Glutamatergic neuron (in vitro differentiated cells): ENCODE data around the gene CDC42SE2. TPM values are rescaled to one million over a fixed set of nuclear protein-coding genes. Genes with fewer than 3 reads are reported as not detected.

ENCODE experiments used
- DNase-seq: peaks from one replicate; pipeline ENCODE4 v3.0.0; 2022
- H3K27ac Mint-ChIP-seq: one replicate; pipeline ENCODE4 v1.8.0; 2020; ENCODE audit warnings: mild to moderate bottlenecking, mixed read lengths, inconsistent platforms; ENCODE audit not compliant: unreplicated experiment
- H3K27me3 Mint-ChIP-seq: one replicate; pipeline ENCODE4 v1.8.0; 2020; ENCODE audit warnings: mild to moderate bottlenecking, moderate library complexity, mixed read lengths, inconsistent platforms; ENCODE audit not compliant: unreplicated experiment
- H3K36me3 Mint-ChIP-seq: one replicate; pipeline ENCODE4 v1.8.0; 2020; ENCODE audit warnings: mild to moderate bottlenecking, mixed read lengths, inconsistent platforms; ENCODE audit not compliant: unreplicated experiment
- H3K4me1 Mint-ChIP-seq: one replicate; pipeline ENCODE4 v1.8.0; 2020; ENCODE audit warnings: mild to moderate bottlenecking, low read depth, mixed read lengths, inconsistent platforms; ENCODE audit not compliant: unreplicated experiment
- H3K4me3 Mint-ChIP-seq: one replicate; pipeline ENCODE4 v1.8.0; 2020; ENCODE audit warnings: mild to moderate bottlenecking, mixed read lengths, inconsistent platforms; ENCODE audit not compliant: unreplicated experiment
- H3K9me3 Mint-ChIP-seq: one replicate; pipeline ENCODE4 v1.8.0; 2020; ENCODE audit warnings: mild to moderate bottlenecking, moderate library complexity, mixed read lengths, inconsistent platforms; ENCODE audit not compliant: unreplicated experiment
- total RNA-seq: library from RNA; stranded (reverse); fragmentation: NEBNext Ultra II Directional; extraction: Animal tissue kit (Norgen Biotek cat#: 25700); gene quantifications from one replicate; pipeline ENCODE4 v1.2.1, GENCODE V29; 2021; ENCODE audit not compliant: unreplicated experiment
- TF ChIP-seq, protein P1 (sequence below): fragments of 200-600 bp; sonication (generic); IDR thresholded peaks from one replicate; pipeline ENCODE4 v1.5.0; 2021; ENCODE audit not compliant: partially characterized antibody, unreplicated experiment

CDC42SE2 gene
- total RNA-seq, 1 donor from 2014 or later: 15.5 TPM

GRCh38 chr5:131366428-131366827 is 102.6 kb downstream of the CDC42SE2 start:
- no peak overlapping the region for H3K27ac Mint-ChIP-seq
- peaks cover 2% of the 10 kb centered on the region for H3K27me3 Mint-ChIP-seq
- H3K9me3 Mint-ChIP-seq: no peaks in the 10 kb centered on the region
- TF ChIP-seq, protein P1, sequence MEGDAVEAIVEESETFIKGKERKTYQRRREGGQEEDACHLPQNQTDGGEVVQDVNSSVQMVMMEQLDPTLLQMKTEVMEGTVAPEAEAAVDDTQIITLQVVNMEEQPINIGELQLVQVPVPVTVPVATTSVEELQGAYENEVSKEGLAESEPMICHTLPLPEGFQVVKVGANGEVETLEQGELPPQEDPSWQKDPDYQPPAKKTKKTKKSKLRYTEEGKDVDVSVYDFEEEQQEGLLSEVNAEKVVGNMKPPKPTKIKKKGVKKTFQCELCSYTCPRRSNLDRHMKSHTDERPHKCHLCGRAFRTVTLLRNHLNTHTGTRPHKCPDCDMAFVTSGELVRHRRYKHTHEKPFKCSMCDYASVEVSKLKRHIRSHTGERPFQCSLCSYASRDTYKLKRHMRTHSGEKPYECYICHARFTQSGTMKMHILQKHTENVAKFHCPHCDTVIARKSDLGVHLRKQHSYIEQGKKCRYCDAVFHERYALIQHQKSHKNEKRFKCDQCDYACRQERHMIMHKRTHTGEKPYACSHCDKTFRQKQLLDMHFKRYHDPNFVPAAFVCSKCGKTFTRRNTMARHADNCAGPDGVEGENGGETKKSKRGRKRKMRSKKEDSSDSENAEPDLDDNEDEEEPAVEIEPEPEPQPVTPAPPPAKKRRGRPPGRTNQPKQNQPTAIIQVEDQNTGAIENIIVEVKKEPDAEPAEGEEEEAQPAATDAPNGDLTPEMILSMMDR: no peak
- no peaks in the 10 kb centered on the region for H3K4me1 Mint-ChIP-seq
- H3K4me3 Mint-ChIP-seq: no peak overlapping the region
- no peak for DNase-seq
- no peaks in the 10 kb centered on the region for H3K36me3 Mint-ChIP-seq

DNA sequence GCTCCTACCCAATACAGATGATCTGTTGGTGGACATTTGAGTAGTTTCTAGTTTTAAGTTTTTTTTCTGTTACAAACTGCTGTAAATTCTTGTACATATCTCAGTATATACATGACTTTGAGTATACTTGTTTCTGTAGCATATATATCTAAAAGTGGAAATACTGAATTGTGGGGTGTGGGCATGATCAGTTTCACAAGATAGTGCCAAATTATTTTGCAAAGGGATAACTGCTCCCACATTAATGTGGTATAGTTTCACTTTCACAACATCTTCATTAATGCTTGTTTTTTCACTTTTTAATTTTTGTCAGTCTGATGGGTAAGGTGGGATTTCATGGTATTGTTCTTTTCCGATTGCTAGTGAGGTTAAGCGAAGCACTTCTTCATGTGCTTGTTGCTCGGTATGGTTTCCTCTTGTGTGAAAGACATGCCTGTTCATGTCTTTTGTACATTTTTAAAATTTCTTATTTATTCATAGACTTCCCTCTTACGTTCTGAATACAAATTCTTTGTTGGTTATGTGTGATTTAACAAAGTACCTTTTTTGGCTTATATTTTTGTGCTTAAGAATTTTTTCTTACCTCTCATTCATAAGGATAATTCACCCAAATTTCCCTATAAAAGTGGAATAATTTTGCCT is 103.5 kb downstream of the CDC42SE2 start:
- H3K27ac Mint-ChIP-seq: no peak overlapping the region
- no peak for DNase-seq
- H3K36me3 Mint-ChIP-seq: no peaks in the 10 kb centered on the region
- H3K9me3 Mint-ChIP-seq: no peaks in the 10 kb centered on the region
- H3K4me1 Mint-ChIP-seq: no peaks in the 10 kb centered on the region
- H3K4me3 Mint-ChIP-seq: no peak overlapping the region
- TF ChIP-seq, protein P1: no peak
- peaks cover 2% of the 10 kb centered on the region for H3K27me3 Mint-ChIP-seq

GRCh38 chr5:131368866-131369265 is 105.0 kb downstream of the CDC42SE2 start:
- Mint-ChIP-seq H3K27ac (no peak overlapping the region), H3K4me3 (no peak overlapping the region), H3K36me3 (no peaks in the 10 kb centered on the region), H3K4me1 (no peaks in the 10 kb centered on the region), H3K9me3 (peaks cover 1% of the 10 kb centered on the region), H3K27me3 (peaks cover 2% of the 10 kb centered on the region)
- no peak for DNase-seq
- TF ChIP-seq, protein P1: no peak

- Mint-ChIP-seq H3K4me3 (no peak overlapping the region), H3K9me3 (peaks cover 1% of the 10 kb centered on the region), H3K36me3 (no peaks in the 10 kb centered on the region), H3K27ac (no peak overlapping the region), H3K4me1 (no peaks in the 10 kb centered on the region), H3K27me3 (no peaks in the 10 kb centered on the region)
- DNase-seq: no peak
- TF ChIP-seq, protein P1: no peak
These were observed 105.7 kb downstream of the CDC42SE2 start for GRCh38 chr5:131369558-131369957.

DNA sequence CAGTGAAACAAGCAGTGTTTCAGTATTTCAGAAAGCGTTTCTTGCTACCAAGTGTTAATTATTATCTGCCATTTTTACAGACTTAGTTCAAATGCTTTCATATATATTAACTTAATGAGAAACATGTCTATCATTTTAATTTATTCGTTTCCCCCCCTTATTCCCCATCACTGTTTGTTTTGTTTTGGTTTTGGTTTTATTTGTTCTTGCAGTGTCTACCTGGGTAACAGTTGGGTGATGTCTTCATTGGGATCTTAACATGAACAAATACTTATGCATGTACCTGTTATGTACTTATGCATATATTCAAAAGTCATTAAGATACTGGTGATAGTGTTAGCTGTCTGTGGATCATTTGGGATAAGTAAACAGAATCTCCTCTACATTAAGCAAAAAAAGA is 108.0 kb downstream of the CDC42SE2 start:
- Mint-ChIP-seq H3K36me3 (no peaks in the 10 kb centered on the region), H3K9me3 (peaks cover 6% of the 10 kb centered on the region), H3K4me1 (no peaks in the 10 kb centered on the region), H3K27me3 (peaks cover 2% of the 10 kb centered on the region), H3K4me3 (no peak overlapping the region), H3K27ac (no peak overlapping the region)
- TF ChIP-seq, protein P1: no peak
- DNase-seq: no peak
